Transverse colon (tissue), 4 donors: ENCODE measurements around the gene GRIFIN. TPM values are rescaled to one million over a fixed set of nuclear protein-coding genes. Genes with fewer than 3 reads are reported as not detected.
A peak's percentile ranks its signal among the peaks of the same experiment; 100 is the strongest.

Source experiments
- DNase-seq: peaks from one replicate; pipeline ENCODE4 v3.0.0-alpha.2; 2019
- H3K27ac ChIP-seq, 4 donors: fragments of 200-600 bp; sonication (generic); 2 replicates each; pipeline ENCODE4 v1.5.1; 2016 to 2018; ENCODE audit warnings: inconsistent platforms in 4 of 4
- H3K27me3 ChIP-seq: fragments of 200-600 bp; sonication (generic); 2 replicates; pipeline ENCODE4 v1.5.1; 2017; ENCODE audit warnings: inconsistent platforms
- H3K36me3 ChIP-seq, 4 donors: fragments of 200-600 bp; sonication (generic); 2 replicates each; pipeline ENCODE4 v1.5.1; 2017 to 2019; ENCODE audit warnings: inconsistent platforms in 4 of 4
- H3K4me1 ChIP-seq, 4 donors: fragments of 200-600 bp; sonication (generic); 2 replicates each; pipeline ENCODE4 v1.5.1; 2017 to 2020; ENCODE audit warnings: inconsistent platforms in 4 of 4
- H3K4me3 ChIP-seq, 4 donors: fragments of 200-600 bp; sonication (generic); 1 replicate in 1 of 4; 2 replicates in 3 of 4; pipeline versions ENCODE4 v1.5.1 to v1.6.1; 2017 to 2019; ENCODE audit warnings: inconsistent platforms in 4 of 4
- H3K9me3 ChIP-seq, 2 donors: fragments of 200-600 bp; sonication (generic); 2 replicates each; pipeline ENCODE4 v1.5.1; 2017 to 2019; ENCODE audit warnings: inconsistent platforms in 2 of 2
- EP300 ChIP-seq: sonication (generic); formaldehyde crosslinking; IDR thresholded peaks from one replicate; pipeline ENCODE4 v1.6.1; 2017; ENCODE audit warnings: antibody characterized with exemption, low read depth
- POLR2A ChIP-seq: fragments of 450-650 bp; IDR thresholded peaks from one replicate; pipeline ENCODE4 v1.6.1; 2016; ENCODE audit warnings: antibody characterized with exemption, mild to moderate bottlenecking, moderate library complexity
- POLR2AphosphoS5 ChIP-seq, 3 donors: sonication (generic); formaldehyde crosslinking; IDR thresholded peaks; one replicate each; pipeline ENCODE4 v1.6.1; 2016; ENCODE audit warnings: antibody characterized with exemption in 3 of 3
- WGBS, 2 donors: methylation state at CpG; one replicate each; pipeline ENCODE4 v1.1.5; 2018; ENCODE audit warnings: low coverage in 1 of 2; 5-methylcytosine and 5-hydroxymethylcytosine counted together
- in situ Hi-C, 4 donors: fragments of 200-750 bp; cut with MboI; loops; one replicate each; pipeline versions ENCODE4 v1.15.0 to v1.15.1; 2017; ENCODE audit warnings: low sequenced_read_pairs in 3 of 4, low pct_ligation_motif_present in 1 of 4, low pct_unique_long_range_greater_than_20kb in 1 of 4
- intact Hi-C: fragments of 100-400 bp; cut with DNase I; formaldehyde crosslinking; loops from one replicate; pipeline ENCODE4 v1.15.1; 2023; ENCODE audit warnings: low total_unique reads
- total RNA-seq, 4 donors: library from RNA; depleted of rRNA; stranded (reverse); fragments of >200 nt; gene quantifications; one replicate each; pipeline ENCODE4 v1.1.0, GENCODE V29; 2016
- TF ChIP-seq, protein P1 (sequence below), 5 experiments: fragments of 200-600 bp in 3 of 5; fragments of 450-650 bp in 2 of 5; sonication (generic) in 3 of 5; IDR thresholded peaks; 1 replicate in 2 of 5; 2 replicates in 3 of 5; pipeline ENCODE4 v1.5.1; 2016 to 2017; ENCODE audit warnings: antibody characterized with exemption in 5 of 5, inconsistent platforms in 3 of 5, mild to moderate bottlenecking in 2 of 5, moderate library complexity in 1 of 5

Gene GRIFIN
- total RNA-seq, 4 donors from 2014 or later, result not detected

DNA sequence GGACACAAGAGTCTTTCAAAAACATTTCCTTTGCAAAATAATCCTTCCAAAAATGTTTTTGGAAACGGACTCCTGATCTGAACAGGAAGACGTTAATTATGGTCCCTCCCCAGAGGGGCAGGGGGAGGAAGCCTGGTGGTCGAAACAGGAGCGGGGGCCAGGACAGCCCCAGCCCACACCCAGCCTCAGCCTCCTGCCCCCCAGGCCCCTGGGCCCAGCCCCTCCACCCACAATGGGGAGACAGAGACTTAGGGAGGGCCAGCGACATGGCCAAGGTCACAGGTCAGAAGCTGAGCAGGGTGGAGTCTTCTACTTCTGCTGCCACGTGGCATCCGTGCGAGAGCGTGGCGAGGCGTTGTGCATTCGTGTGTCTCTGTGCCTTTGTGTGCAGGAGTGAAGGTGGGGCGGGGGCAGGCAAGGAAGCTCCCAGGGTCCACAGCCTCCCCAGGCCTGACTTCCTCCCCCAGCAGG, 14.0 kb upstream of the GRIFIN start:
- H3K27ac ChIP-seq, result peak overlapping the region in 1 of 4 donors; percentile 21
- peaks cover 5% of the 10 kb centered on the region for H3K27me3 ChIP-seq
- no peak for TF ChIP-seq POLR2A
- TF ChIP-seq, protein P1, sequence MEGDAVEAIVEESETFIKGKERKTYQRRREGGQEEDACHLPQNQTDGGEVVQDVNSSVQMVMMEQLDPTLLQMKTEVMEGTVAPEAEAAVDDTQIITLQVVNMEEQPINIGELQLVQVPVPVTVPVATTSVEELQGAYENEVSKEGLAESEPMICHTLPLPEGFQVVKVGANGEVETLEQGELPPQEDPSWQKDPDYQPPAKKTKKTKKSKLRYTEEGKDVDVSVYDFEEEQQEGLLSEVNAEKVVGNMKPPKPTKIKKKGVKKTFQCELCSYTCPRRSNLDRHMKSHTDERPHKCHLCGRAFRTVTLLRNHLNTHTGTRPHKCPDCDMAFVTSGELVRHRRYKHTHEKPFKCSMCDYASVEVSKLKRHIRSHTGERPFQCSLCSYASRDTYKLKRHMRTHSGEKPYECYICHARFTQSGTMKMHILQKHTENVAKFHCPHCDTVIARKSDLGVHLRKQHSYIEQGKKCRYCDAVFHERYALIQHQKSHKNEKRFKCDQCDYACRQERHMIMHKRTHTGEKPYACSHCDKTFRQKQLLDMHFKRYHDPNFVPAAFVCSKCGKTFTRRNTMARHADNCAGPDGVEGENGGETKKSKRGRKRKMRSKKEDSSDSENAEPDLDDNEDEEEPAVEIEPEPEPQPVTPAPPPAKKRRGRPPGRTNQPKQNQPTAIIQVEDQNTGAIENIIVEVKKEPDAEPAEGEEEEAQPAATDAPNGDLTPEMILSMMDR (IDR thresholded peaks at IDR 0.05), result no peak
- TF ChIP-seq POLR2AphosphoS5 (IDR thresholded peaks at IDR 0.05), result no peak
- TF ChIP-seq EP300, result no peak
- no peaks in the 10 kb centered on the region for H3K36me3 ChIP-seq
- WGBS, 2 donors, result 66% methylated on average over 13 of the region's 13 CpGs; no CpG with 5 or more reads in 1 of the 2 donors
- DNase-seq, result no peak
- intact Hi-C loops (no loop called here), in situ Hi-C loops (loop anchor here in 1 of 4 donors (25.0 kb wide), 1 partner anchor 197 kb away; the partner anchor contains the start of gene AMZ1)
- H3K9me3 ChIP-seq, result no peaks in the 10 kb centered on the region
- peaks cover 5 to 27% (median 10%) of the 10 kb centered on the region in 4 donors for H3K4me1 ChIP-seq
- no peak overlapping the region for H3K4me3 ChIP-seq

DNA sequence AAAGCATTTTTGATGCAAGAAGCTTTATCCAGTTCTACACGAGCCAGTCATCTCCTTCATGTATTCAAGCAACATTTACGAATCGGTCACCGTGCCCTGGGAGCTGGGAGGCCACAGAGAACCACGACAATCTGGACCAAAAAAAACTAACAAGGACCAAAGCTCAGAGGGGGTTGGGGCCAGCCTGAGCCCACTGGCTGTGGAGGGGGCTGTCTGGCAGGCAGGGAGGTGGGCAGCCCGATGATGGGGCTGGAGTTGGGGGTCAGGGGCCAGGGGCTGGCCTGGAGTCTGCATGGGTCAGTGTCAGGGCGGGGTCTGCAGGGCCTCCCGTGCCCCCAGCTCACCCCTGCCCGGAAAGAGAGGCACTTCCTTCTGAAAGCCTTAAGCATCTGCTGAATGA, 12.5 kb upstream of the GRIFIN start:
- Histone ChIP-seq H3K36me3 (no peaks in the 10 kb centered on the region), H3K27me3 (no peaks in the 10 kb centered on the region), H3K9me3 (no peaks in the 10 kb centered on the region), H3K4me1 (peaks cover 0 to 15% (median 6%) of the 10 kb centered on the region in 4 donors), H3K4me3 (no peak overlapping the region), H3K27ac (peak overlapping the region in 3 of 4 donors; percentile 23 to 30 (median 29))
- 38% methylated on average over 9 of the region's 9 CpGs; no CpG with 5 or more reads in 1 of the 2 donors for WGBS, 2 donors
- no peak for DNase-seq
- intact Hi-C loops (no loop called here), in situ Hi-C loops (loop anchor here in 1 of 4 donors (25.0 kb wide), 1 partner anchor 199 kb away; the partner anchor contains the start of gene AMZ1)
- TF ChIP-seq EP300 (no peak), POLR2AphosphoS5 (IDR thresholded peaks at IDR 0.05) (no peak)
- TF ChIP-seq, protein P1 (IDR thresholded peaks at IDR 0.05), result no peak

DNA sequence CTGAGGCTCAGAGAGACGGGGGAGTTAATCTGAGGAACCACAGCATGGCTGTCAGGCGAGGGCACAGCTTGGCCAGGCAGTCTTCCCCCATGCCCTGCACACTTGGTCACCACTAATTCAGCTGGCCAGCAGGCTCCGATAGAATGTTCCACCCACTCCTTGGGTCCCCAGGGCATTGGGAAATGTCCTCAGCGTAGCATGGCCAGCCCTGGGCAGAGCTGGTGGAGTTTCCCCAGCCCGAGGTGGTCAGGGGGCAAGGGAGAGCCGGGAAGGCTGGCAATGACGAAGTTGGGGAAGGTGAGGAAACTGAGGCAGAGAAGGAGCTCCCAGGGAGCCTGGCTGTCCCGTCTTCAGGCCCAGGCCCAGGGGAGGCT, 12.1 kb upstream of the GRIFIN start:
- Histone ChIP-seq H3K4me1 (peaks cover 0 to 10% (median 2%) of the 10 kb centered on the region in 4 donors), H3K4me3 (no peak overlapping the region), H3K27ac (peak overlapping the region in 3 of 4 donors; percentile 23 to 30 (median 29)), H3K36me3 (no peaks in the 10 kb centered on the region), H3K9me3 (peaks cover 0 to 1% of the 10 kb centered on the region in 2 donors), H3K27me3 (no peaks in the 10 kb centered on the region)
- TF ChIP-seq, protein P1 (IDR thresholded peaks at IDR 0.05), result no peak
- TF ChIP-seq POLR2A, result no peak
- no peak for TF ChIP-seq EP300
- TF ChIP-seq POLR2AphosphoS5 (IDR thresholded peaks at IDR 0.05), result no peak
- in situ Hi-C loops, result loop anchor here in 1 of 4 donors (25.0 kb wide), 1 partner anchor 199 kb away; the partner anchor contains the start of gene AMZ1
- WGBS, 2 donors, result 50 to 58% methylated on average over 2 to 8 of the region's 8 CpGs
- intact Hi-C loops, result no loop called here
- DNase-seq, result no peak

DNA sequence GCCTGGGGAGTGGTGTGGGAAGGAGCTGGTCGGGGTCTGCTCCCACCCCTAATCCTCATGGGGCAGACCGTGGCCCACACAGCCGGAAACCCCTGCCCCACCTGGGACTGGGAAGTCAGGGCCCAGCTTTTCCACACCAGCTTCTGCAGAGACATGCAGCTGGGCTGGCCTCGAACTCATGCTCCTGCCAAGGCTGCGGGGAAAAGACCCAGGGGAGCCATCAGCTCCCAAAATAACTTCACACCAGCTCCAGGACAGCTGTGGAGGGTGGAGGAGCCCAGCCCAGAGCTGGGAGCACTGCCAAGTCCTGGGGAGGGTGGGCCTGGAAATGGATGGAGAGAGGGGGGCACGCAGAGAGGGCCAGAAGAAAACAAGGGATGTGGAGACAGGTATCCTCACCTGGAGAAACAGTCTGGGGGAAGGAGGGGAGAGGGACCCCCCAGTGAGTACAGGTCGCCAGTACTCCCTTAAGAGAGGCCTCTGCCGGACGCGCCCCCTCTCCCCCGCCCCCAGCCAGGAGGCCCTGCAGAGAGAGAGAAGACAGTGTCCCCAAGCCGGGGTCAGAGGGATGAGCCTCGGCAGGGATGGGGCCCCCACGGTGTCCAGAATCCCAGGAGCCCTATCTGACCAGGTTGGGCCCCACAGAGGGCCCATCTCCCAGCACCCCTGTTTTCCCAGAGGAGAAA, 11.5 kb upstream of the GRIFIN start:
- DNase-seq, result no peak
- TF ChIP-seq POLR2AphosphoS5 (IDR thresholded peaks at IDR 0.05) (no peak), EP300 (no peak), POLR2A (no peak)
- TF ChIP-seq, protein P1 (IDR thresholded peaks at IDR 0.05), result no peak
- Histone ChIP-seq H3K4me1 (peaks cover 0 to 8% (median 0%) of the 10 kb centered on the region in 4 donors), H3K36me3 (no peaks in the 10 kb centered on the region), H3K9me3 (peaks cover 0 to 7% of the 10 kb centered on the region in 2 donors), H3K27me3 (peaks cover 3% of the 10 kb centered on the region), H3K27ac (peak overlapping the region in 2 of 4 donors; percentile 11 to 23), H3K4me3 (no peak overlapping the region)
- in situ Hi-C loops, result loop anchor here in 1 of 4 donors (25.0 kb wide), 1 partner anchor 200 kb away; the partner anchor contains the start of gene AMZ1
- WGBS, 2 donors, result 54% methylated on average over 11 of the region's 14 CpGs; no CpG with 5 or more reads in 1 of the 2 donors
- intact Hi-C loops, result no loop called here
